Measurements from ENCODE around the gene PRPSAP1.
A peak's percentile ranks its signal among the peaks of the same experiment; 100 is the strongest.
"Not testable (repeated sequence)": the region's sequence is repeated elsewhere in the genome, so short reads cannot be mapped to it uniquely, and the experiment has no call there.

PRPSAP1 gene

DNA sequence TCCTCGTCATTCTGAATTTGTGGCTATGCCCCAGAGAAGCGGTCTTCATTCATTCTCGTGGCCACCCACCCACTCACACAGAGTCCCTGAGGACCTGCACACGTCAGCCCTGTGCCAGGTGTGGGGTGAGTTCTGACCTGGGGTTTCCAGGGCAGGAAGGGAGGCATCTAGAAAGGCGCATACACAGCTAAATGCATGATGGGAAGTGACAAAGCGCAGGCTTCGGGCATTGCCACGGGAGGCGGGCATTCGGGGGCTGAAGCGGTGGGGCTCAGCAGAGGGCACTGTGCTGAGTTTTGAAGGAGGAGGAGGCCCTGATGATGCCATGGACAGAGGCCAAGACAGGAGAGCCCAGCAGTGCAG is 77.7 kb downstream of the PRPSAP1 start:
- DNase-seq = peak; percentile 47

DNA sequence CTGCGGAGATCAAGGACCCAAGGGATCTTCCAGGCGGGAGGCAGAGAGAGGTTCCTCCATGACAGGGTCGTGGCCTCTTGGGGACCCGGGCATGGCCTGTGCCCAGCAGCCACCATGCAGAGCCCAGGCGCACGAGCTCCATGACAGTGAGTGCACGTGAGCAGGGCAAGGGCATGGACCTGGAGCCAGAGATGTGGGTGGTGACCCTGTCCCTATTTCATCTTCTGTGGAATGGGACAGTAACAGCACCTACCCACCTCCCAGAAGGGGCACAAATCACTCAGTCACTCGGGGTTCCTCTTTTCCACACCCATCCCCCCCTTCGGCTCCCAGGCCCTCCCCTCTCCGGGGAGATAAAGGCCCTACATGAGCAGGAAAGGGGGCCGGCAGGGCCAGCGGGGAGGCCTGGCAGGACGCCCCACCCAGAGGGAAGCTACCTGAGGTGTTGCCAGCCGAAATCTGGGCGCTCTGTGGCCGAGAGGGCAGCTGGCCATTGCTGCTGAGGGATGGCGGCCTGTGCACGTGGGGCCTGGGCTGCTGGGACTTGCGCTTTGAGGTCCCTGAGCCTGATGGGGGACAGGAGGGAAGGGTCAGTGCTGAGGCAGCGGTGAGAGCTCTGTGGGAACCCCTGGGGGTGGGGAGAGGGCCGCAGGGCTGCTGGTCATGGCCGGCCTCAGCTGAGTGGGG is 78.2 kb downstream of the PRPSAP1 start:
- DNase-seq = no peak

DNA sequence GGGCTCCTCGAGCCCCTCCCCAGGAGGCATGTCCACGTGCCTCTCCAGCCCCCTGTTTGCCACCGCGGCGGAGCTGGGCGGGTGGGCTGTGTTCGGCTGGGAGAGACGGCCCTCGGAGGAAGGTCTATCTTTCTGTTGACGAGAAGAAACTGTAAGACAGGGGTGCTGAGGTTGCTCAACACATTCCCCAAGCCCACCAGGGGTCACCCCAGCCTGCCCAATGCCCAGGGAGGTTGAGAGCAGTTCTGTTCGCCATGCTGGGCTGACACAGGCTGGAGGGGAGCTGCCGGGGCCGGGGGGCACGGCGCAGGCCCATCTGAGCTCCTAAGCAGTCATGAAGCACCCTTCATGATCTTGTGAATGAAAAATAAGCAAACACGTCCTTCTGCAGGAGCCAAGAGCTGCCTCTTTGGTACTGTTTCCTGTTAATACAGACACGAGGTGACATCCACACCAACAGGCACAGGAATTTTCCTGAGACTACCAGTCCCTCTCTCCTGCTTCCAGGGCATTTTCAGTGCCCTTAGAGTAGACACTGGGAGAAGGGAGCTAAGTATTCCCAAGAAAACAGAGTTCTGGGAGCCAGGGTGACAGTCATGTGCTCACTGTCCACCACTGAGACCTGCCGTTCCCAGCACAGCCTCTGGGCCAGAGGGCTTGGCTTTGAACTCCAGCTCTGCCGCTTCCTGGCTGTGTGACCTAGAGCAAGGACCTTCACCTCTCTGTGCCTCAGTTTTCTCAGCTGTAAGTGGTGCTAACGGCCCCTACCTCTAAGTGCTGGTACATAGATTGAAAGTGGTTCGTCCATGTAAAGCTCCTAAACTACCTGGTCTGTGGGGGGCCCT is 79.4 kb downstream of the PRPSAP1 start:
- DNase-seq = no peak

DNA sequence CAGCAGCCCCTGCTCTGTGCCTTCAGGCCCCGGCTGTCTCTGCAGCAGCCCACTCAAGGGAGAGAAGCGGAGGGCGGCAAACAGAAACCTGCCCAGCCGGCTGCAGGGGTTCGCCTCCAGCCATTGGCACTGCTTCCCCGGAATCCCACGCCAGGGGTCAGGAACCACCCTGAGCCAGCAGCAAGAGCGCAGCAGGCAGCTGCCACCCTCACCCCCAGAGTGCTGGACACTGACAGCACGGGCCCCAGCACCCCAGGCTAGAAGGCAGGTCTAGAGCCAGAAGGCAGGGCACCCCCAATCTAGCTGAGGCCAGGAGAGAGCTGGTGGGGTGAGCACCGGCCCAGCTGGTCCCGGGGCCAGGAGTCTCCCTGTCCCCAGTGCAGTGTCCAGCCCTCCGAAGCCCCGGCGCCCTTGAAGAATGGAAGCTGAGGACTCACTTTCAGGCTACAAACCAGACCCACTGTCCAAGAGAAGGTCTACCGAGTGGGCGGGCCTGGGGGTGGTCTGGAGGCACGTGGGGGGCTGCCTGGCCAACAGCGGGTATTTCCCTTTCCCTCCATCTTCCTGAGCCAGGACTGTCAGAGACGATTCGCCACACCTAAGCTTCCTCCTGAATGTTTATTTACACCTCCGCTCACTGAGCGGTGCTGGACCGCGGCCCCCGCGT is 80.1 kb downstream of the PRPSAP1 start:
- DNase-seq = no peak

DNA sequence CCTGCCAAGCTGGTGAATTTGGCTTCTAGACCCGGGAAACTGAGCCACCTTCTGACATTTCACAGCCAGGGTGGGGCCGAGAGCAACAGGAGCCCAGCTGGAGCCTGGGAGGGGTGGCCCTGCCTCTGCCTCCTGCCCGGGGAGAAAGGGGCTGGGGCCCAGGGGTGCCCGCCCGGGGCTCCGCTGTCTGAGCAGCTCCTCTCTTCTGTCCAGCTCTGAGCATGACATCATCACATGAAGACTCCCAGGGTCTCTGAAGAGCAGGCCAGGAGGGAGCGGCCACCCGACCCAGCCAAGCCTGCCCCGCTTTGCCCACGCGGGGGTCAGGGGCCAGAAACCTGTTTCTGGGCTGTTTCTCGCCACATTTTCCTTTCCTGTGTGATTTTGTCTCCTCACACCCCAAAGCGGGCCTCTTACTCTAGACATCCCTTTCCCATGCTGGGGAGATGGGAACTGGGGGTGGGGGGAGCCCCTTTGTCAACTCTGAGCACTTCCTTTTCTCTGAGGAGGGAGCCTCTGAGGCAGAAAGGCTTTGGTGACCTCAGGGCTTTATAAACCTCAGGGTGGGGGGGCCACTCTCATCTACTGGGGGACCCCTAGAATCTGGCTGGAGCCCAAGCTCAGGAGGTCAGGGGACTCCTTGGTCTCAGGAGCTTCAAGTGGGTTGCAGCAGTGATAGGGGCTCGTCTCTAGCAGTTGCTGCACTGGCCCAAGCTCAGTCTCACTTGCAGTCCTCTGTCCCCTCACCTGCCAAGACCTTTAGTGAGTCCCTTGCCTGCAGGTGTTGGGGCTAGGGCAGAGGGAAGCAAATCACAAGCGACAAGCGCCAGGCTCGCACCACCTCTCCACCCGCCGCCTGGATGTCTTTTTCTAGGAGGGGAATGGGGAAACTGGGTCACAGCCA is 80.9 kb downstream of the PRPSAP1 start:
- DNase-seq = peak; percentile 60

DNA sequence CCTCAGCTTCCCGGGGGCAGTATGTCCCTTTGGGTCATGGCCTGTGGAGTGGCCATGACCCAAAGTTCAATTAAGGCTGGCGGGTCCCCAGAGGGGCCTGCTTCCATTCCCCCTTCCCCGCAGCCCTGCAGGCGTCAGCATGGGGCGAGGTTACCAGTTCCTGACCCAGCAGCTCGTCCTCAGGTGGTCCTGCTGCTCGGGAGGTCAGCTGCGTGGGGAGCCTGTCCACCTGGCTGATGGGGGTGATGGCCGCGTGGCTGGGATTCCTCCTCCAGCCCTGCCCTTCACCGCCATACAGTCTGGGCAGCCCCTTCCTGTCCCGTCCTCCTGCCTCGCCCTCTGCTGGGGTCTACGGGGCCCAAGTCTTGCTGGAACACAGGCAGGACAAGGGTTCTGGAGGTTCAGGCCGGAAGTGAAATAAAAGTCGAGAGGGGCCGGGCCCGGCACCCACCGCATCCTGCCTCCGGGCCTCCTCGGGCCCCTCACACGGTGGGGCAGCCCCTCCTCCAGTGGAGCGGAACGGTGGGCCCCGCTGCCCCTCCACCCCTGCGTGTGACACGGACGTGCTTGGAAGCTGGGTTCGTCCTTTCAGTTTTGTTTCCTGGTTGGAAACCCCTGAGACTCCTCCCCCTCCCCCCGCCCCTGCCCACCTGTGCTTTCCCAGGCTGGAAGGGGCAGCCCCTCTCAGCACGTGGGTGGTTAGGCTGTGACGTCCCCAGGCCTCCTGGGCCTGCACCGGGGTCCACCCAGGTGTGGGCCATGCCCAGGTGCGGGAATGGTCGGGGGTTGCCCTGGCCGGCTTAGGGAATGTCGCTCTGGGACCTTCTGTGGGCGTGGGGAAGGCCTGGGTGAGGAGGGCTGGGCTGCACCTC is 81.8 kb downstream of the PRPSAP1 start:
- peak; percentile 91 for DNase-seq

DNA sequence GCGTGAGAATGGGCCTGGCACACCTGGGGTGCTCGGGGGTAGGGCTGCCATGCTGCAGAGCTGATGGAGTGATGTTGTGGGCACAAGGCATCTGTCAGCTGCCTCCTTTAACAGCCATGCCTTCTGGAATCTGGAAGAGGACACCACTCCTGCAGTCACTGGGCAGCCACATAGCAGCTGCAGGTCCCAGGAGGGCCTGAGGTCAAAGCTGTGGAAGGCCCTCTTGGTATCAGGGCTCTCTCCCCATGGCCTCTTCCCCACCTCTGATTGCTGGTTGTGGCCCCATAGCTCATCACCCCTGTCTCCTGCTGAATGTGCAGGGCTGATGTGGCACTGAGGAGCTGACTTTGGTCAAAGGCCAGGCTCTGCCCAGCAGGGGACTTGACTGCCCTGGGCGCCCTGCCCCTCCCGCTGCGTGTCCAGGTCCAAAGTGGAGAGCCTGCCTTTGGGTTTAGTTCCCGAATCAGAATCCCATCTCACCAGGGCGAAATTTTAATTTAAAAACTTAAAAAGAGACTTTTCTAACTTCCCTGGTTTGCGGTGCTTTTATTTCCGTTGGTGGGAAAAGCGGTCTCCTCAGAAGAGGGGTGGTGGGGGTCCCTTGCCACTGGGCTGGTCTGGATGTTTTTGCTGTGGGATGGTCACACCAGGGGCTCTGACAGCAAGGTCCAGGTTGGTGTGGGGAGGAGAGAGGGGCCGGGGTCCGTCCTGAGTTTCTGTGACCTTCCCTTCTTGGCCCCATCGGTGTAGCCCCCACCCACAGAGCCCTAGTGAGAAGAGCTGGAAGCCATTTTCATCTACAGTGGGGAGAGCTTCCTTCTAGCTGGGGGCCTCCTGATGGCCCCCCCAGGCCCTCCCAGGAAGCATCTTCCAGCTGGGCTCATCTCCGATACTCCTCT is 82.7 kb downstream of the PRPSAP1 start:
- no peak for DNase-seq

DNA sequence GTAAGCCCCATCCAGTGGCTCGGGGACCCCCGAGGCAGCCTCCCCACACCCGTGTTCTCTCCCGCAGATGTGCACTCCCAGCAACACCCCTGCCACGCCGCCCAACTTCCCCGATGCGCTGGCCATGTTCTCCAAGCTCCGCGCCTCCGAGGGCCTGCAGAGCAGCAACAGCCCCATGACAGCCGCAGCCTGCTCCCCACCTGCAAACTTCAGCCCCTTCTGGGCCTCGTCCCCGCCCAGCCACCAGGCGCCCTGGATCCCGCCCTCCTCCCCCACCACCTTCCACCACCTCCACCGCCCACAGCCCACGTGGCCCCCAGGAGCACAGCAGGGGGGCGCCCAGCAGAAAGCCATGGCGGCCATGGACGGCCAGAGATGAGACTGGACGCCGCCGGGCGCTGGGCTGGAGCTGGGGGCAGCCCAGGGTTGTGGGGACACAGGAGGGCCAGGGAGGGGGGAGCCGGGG is 83.6 kb downstream of the PRPSAP1 start:
- no peak for DNase-seq

DNA sequence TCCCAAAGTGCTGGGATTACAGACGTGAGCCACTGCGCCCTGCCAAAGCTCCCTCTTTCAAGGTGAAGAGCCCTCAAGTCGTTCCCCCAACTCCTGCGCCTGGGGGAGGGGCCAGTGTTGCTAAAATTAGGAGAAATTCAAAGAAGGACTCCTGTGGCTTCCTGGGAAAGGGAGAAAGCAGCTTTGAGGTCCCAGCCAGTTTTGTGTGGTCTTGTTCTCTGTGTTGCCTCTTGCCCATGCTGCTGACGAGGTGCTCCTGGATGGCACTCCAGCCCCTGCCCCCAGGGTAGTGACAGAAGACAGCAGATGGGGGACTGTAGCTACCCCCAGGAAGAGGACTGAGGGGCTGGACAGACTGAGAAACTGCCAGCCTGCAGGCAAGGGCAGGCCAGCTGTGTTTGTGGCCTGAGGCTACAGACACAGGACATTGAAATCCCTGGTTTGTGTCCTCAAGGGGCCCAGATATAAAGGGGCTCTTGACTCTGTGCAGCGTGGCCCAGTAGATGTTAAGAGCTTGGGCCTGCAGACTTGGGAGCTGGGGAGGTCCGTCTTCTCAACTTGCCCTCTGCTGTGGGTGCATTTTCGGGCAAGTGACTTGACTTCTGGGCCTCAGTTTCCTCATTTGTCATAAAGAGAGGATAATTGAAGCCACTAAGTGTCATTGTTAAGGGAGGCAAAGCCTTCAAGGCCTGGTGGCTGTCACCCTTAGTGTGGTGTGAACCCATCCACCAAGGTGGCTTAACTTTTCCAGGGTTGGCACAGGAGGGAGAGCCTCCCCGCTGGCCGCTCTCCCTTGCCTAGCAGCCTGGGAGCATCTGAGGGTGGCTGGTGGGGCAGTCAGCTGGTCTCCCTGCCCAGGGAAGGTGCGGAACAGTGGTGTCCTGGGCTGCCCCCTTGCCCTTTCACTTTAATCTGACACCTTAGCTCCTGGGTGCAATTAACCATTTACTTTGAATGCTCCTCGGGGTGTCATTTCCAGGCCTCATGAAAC is 84.4 kb downstream of the PRPSAP1 start:
- DNase-seq = no peak

DNA sequence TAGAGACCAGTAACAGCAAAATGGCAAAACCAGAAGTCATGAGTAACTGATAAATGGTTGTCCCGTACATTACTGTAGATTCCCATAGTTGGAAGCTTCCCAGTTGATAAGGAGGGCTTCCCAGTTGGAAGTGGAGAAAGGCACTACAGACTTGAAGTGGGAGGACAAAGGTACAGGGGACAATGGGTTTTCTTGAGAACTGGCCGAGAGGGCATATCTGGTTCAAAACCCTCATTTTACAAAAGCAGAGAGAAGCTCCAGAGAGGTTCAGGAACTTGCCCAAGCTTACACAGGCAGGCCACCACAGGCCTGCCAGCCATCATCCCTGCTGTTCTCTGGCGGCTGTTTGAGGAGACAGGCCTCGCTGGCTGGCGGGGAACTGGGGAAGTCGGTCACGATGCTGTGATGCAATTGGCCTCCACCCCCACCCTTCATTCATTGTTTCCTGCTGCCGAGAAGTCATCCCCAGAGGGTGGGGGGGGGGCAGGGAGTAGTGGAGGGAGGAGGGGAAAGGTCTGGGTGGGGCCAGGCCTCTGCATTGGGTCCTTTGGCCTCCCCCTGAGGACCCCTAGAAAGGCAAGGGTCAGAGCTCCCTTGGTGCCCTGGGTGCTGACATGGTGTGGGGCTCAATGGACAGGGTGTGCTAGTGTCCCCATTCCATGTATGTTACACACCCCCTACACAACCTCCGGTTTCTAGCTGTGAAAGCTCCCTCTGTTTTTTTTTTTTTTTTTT is 85.5 kb downstream of the PRPSAP1 start:
- peak; percentile 84 for DNase-seq

DNA sequence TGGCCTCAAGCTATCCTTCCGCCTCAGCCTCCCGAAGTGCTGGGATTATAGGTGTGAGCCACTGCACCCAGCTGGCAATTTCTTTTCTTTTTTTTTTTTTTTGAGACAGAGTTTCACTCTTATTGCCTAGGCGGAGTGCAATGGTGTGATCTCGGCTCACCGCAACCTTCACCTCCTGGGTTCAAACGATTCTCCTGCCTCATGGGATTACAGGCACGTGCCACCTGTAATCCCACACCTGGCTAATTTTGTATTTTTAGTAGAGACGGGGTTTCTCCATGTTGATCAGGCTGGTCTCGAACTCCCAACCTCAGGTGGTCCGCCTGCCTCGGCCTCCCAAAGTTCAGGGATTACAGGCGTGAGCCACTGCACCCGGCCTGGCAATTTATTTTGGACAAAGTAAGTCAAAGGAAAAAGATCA is 86.1 kb downstream of the PRPSAP1 start:
- not testable (repeated sequence) for DNase-seq

DNA sequence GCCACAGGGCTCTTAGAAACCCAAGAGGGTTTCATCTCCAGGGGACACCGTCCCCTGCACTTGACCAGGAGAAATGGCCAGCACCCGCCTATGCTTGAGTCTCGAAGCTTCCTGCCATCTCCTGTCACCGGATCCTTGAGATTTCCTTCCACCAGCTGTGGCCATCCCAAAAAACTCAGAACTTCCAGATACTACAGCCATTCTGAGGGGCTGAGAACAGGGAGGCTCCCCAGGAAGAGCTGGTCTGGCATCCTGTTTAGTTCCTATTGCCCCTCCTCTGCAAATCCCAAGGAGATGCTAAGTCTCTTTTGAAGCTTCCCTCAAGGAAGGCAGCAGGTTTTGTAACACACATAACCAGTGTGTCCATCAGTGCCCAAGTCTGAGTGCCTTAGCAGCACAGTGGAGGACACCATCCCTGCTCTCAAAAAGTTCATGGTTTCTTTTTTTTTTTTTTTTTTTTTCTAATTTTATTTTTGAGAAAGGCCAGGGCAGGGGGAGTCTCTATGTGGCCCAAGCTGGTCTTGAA is 86.6 kb downstream of the PRPSAP1 start:
- no peak for DNase-seq

DNA sequence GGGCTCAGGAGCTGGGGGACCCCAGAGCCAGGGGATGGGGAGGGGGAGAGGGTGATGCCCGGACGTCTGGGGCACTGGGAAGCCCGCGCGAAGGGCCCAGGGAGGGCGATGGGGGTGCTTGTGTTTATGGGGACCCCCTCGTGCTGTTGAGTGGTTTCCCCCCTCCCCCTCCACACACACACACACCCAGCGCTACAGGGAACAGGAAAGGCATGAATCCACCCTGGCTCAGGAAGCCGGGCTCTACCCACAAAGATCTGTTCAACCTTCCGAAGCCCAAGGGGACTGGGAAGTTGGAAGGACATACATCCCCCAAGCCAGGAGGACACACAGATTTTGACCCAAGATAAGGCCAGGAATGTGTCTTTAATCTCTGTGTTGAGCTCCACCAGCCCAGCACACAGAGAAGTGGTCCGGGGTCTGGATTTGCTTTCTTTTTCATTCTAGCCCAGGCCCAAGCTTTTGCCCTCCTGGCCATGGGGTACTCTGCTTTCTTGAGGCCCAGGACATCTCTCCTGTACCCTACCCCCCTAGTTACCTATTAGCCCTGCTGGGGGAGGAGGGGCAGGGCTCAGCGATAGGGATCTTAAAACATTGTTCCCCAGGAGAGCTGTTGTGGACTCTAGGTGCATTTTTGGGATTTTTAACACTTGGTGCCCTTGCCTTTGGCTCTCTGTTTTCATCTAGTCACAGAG is 87.3 kb downstream of the PRPSAP1 start:
- DNase-seq = no peak

DNA sequence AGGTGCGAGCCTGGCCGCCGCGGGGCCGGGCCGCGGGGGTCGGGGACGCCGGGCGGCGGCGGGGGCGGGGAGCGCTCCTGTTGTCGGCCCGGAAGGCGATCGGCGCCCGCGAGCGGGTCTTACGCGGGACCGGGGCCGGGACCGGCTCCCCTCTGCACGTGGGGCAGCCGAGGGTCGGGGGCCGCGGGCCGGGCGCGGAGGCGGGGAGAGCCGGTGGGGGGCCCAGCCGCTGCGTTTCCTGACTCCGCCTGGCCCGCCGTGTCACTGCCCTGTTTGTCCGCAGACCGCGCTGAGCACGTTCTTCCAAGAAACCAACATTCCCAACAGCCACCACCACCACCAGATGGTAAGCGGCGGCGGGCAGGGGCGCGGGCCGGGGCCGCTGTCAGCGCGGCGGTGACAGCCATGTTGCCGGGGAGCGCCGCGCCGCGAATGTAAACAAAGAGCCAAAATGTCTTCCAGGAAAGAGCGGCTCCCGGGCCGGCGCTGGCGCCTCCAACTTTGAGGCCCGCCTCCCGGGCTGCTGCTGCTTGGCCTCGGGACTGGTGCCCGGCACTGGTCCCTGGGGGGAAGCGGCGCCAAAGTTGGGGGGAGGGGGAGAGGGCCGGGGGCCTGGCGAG is 88.0 kb downstream of the PRPSAP1 start:
- DNase-seq = peak; percentile 61

DNA sequence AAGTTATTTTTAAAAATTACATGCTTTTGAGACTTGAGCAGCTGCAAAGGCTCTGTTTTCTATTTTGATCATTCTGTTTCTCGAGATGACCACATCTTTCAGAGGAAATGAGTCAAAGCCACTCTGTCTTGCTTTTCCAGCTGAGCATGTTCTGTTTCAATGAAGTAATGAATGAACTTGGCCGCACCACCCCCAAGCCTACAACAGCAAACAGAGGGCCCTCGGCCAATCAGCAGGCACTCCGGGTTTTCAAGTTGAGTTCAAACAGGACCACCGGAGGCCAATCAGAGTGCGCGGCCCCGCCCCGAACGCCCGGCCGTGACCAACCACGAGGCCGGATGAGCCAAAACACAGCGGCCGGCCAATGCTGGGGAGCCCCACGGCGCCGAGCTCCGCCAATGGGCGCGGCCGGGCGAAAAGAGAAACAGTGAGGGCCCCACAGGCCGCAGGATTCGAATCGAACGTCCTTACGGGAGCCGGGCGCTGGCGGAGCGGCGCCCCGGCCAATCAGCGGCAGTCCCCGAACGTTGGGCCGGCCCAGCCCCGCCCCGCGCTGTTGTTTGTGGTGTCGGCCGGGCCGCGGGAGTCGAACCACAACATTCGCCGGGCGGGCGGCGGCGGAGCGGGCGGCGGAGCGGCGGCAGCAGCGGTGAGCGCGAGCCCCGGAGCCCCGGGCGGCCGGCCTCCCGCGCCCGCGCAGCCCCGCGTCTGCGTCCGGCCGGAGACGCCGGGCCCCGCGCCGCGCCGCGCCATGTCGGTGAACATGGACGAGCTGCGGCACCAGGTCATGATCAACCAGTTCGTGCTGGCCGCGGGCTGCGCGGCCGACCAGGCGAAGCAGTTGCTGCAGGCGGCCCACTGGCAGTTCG is 88.7 kb downstream of the PRPSAP1 start, which contains the start of gene UBALD2:
Gene UBALD2, plus strand, starts transcription at position 594 of the 869 bp plus-strand sequence. Its CDS starts 158 bp downstream, at position 752.
- DNase-seq = peak; percentile 99

DNA sequence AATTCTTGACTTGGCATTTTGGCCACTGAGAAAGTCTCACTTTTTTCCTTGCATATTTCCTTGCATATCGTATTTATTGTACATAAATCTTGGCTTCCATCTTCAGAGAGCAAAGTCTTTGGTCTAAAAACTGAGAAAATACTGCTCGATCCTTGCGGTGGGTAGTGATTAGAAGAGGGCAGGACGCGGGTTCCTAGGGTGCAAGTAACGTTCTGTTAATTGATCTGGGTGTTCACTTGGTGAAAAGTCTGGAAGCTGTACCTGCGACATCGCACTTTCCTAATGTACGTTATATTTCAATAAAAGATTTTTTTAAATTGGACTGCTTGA is 89.3 kb downstream of the PRPSAP1 start:
- DNase-seq = no peak

Measured in CD4-positive, alpha-beta T cell treated with Interleukin-15 for 1 hour (primary cell).